AG04450 (cell line): ENCODE results near the gene SMPX. TPM values are rescaled to one million over a fixed set of nuclear protein-coding genes. Genes with fewer than 3 reads are reported as not detected.
"Not testable (repeated sequence)": the region's sequence is repeated elsewhere in the genome, so short reads cannot be mapped to it uniquely, and the experiment has no call there.

ENCODE experiments used
- CTCF ChIA-PET: fragments of 300-600, 350-600 bp; formaldehyde crosslinking; extraction: SDS; loops from one replicate; lab custom pipeline; 2022; ENCODE audit warnings: antibody characterized with exemption, inconsistent platforms; lab: Charles Lee
- POLR2A ChIA-PET: fragments of 350-600 bp; formaldehyde crosslinking; extraction: SDS; loops from one replicate; lab custom pipeline; 2021; ENCODE audit warnings: antibody characterized with exemption, inconsistent platforms; lab: Yijun Ruan, JAX
- DNase-seq: peaks from one replicate; pipeline ENCODE4 v3.0.0-alpha.2; 2011; ENCODE audit warnings: low read depth, low spot score
- H3K27ac ChIP-seq: one replicate; pipeline ENCODE4 v1.5.1; 2012; ENCODE audit warnings: low read depth, low read length, control low read depth
- H3K27me3 ChIP-seq: one replicate; pipeline ENCODE4 v1.6.0; 2012; ENCODE audit warnings: low read length; ENCODE audit not compliant: control insufficient read depth, insufficient read depth
- H3K4me3 ChIP-seq: 2 replicates; pipeline ENCODE4 v1.5.1; 2011; ENCODE audit warnings: mild to moderate bottlenecking, low read depth, low read length, control low read depth
- H3K9me3 ChIP-seq: 2 replicates; pipeline ENCODE4 v1.5.1; 2012; ENCODE audit warnings: low read length; ENCODE audit not compliant: control insufficient read depth, insufficient read depth
- CTCF ChIP-seq: IDR thresholded peaks from 2 replicates; pipeline ENCODE4 v1.5.1; 2011; ENCODE audit warnings: low read depth, low read length, control low read depth, inconsistent platforms
- polyA plus RNA-seq: library from polyadenylated mRNA; depleted of rRNA; stranded (reverse); fragments of >200 nt; gene quantifications from 2 replicates; pipeline ENCODE4 v1.2.3, GENCODE V29; 2011

The SMPX gene
- polyA plus RNA-seq, 1 experiment = not detected

DNA sequence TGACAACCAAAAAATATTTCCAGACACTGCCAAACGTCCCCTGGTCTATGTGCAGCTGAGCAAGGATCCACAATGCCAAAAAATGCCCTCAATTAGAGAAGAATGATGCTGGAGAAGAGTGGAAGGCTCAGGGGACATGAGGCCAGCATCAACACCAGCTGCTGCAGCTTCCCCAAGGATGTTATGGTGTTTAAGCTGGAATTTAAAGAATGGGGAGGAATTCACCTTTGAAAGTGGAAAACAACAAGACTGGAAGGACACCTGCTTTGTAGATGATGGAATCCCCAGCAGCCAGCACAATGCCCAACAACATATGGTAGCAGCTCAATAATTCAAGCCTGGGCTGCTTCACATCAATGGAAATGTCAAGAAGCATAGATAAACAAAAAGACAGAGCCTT, 20.3 kb upstream of the SMPX start:
- Histone ChIP-seq H3K27ac (no peak overlapping the region), H3K9me3 (no peaks in the 10 kb centered on the region), H3K27me3 (no peaks in the 10 kb centered on the region), H3K4me3 (no peak overlapping the region)
- no peak for TF ChIP-seq CTCF
- DNase-seq = no peak
- ChIA-PET POLR2A (no interaction called here), CTCF (no interaction called here)

DNA sequence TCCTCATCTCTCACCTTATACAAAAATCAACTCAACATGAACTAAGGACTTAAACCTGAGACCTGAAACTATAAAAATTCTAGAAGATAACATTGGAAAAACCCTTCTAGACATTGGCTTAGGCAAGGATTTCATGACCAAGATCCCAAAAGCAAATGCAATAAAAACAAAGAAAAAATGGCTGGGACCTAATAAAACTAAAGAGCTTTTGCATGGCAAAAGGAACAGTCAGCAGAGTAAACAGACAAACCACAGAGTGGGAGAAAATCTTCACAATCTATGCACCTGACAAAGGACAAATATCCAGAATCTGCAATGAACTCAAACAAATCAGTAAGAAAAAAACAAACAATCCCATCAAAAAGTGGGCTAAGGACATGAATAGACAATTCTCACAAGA, 17.2 kb upstream of the SMPX start:
- DNase-seq, POLR2A ChIA-PET, H3K4me3 ChIP-seq, CTCF ChIA-PET, H3K27ac ChIP-seq, H3K9me3 ChIP-seq, H3K27me3 ChIP-seq: not testable (repeated sequence)

GRCh38 chrX:21773036-21773435, 15.1 kb upstream of the SMPX start:
- H3K27ac ChIP-seq, H3K4me3 ChIP-seq, CTCF ChIA-PET, POLR2A ChIA-PET, H3K9me3 ChIP-seq, H3K27me3 ChIP-seq, DNase-seq: not testable (repeated sequence)

- H3K27ac ChIP-seq = no peak overlapping the region
- TF ChIP-seq CTCF = no peak
- POLR2A ChIA-PET = no interaction called here
Observed at GRCh38 chrX:21770631-21771321, 12.9 kb upstream of the SMPX start.

DNA sequence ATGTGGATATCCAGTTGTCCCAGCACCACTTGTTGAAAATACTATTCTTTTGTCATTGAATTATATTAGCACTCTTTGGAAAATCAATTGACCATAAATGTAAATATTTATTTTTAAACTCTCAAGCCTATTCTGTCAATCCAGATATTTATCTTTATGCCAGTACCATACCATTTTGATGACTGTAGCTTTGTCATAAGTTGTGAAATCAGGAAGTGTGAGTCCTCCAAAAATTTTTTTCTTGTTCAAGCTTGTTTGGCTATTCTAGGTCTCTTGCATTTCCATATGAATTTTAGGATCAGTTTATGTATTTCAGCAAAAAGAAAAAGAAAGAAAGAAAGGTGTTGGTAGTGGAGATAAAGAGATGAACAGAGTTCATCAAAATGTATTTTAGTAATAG, 8.2 kb upstream of the SMPX start:
- Histone ChIP-seq H3K27ac (no peak overlapping the region), H3K9me3 (no peaks in the 10 kb centered on the region), H3K4me3 (no peak overlapping the region), H3K27me3 (no peaks in the 10 kb centered on the region)
- POLR2A ChIA-PET = no interaction called here
- DNase-seq = no peak
- CTCF ChIA-PET = no interaction called here
- TF ChIP-seq CTCF = no peak

More at GRCh38 chrX:21770631-21771321, 12.9 kb upstream of the SMPX start:
- Histone ChIP-seq H3K27me3 (no peaks in the 10 kb centered on the region), H3K9me3 (no peaks in the 10 kb centered on the region), H3K4me3 (no peak overlapping the region)
- no peak for DNase-seq
- CTCF ChIA-PET = no interaction called here

DNA sequence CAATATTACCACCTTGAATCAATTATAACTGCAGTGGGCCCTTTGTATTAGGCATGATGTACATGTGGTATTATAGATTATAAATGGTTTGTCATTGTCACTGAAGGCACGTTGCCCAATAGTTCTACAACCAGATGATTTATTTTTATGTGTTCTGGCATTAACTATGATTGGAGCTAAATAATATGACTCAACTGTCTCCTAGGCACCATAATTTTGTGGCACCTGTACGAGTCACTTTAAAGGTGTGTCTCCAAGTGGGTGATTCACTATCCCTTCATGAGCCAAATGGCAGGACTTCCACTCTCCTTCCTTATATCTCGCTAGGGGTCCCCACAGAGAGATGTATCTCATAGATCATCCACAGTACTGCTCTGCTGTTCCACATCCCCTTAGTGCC, 6.1 kb upstream of the SMPX start:
- Histone ChIP-seq H3K4me3 (no peak overlapping the region), H3K27me3 (no peaks in the 10 kb centered on the region), H3K27ac (no peak overlapping the region), H3K9me3 (no peaks in the 10 kb centered on the region)
- ChIA-PET CTCF (no interaction called here), POLR2A (no interaction called here)
- no peak for DNase-seq
- no peak for TF ChIP-seq CTCF
